Progenitor cell of endocrine pancreas (in vitro differentiated cells): Measurements from ENCODE around the gene FAM43B. TPM values are rescaled to one million over a fixed set of nuclear protein-coding genes. Genes with fewer than 3 reads are reported as not detected.

Experiments used
- DNase-seq: peaks from one replicate; pipeline ENCODE4 v3.0.0; 2021; ENCODE audit warnings: low spot score; ENCODE audit not compliant: unreplicated experiment
- H3K27ac Mint-ChIP-seq: 2 replicates; pipeline ENCODE4 v1.8.0; 2021; ENCODE audit warnings: mild to moderate bottlenecking, moderate library complexity, mixed read lengths
- H3K27me3 Mint-ChIP-seq: 2 replicates; pipeline ENCODE4 v1.8.0; 2021; ENCODE audit warnings: mixed read lengths
- H3K36me3 Mint-ChIP-seq: 2 replicates; pipeline ENCODE4 v1.8.0; 2022; ENCODE audit warnings: mixed read lengths; ENCODE audit not compliant: insufficient read depth
- H3K4me1 Mint-ChIP-seq: 2 replicates; pipeline ENCODE4 v1.8.0; 2021; ENCODE audit warnings: low read depth, mixed read lengths
- H3K4me3 Mint-ChIP-seq: 2 replicates; pipeline ENCODE4 v1.8.0; 2021; ENCODE audit warnings: low read depth, mild to moderate bottlenecking, moderate library complexity, mixed read lengths
- H3K9me3 Mint-ChIP-seq: 2 replicates; pipeline ENCODE4 v1.8.0; 2021; ENCODE audit warnings: low read depth, mixed read lengths
- total RNA-seq: library from RNA; stranded (reverse); gene quantifications from 2 replicates; pipeline ENCODE4 v1.2.1, GENCODE V29; 2021
- TF ChIP-seq, protein P1 (sequence below): fragments of 200-600 bp; sonication (generic); IDR thresholded peaks from one replicate; pipeline ENCODE4 v1.5.0; 2021; ENCODE audit warnings: antibody characterized with exemption, mild to moderate bottlenecking; ENCODE audit not compliant: unreplicated experiment

The FAM43B gene
- total RNA-seq, 1 donor from 2014 or later = 0.10 TPM

DNA sequence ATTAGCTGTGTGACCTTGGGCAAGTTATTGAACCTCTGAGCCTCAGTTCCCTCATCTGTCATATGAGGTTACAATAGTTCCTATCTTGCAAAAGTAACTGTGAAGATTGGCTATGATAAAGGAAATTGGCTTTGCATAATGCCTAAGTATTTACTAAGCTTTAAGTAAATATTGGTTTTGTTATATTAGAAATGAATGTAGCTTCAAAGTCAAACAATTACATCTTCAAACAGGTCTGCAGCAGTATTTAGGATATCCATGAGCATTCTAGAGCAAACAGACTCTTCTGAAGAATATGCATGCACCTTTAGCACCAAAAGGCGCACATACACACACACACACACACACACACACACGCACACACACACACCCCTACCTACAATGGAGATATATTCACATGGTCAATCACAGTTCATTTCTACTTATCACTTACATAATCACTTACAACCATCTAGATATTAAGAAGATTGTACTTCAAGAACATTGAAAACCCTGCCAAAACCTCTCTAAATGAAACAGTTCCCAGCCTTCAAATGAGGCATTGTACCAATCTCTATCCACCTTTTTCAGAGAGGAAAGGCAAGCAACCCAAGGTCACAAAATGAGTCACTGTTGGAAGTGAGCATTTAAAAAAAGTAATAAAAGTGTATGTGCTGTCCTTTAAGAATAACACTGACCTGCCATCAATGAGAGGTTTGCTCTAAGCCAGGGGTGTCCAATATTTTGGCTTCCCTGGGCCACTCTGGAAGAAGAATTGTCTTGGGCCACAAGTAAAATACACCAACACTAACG lies 13.4 kb upstream of the FAM43B start:
- peaks cover 10% of the 10 kb centered on the region for H3K4me1 Mint-ChIP-seq
- no peaks in the 10 kb centered on the region for H3K36me3 Mint-ChIP-seq
- H3K9me3 Mint-ChIP-seq = no peaks in the 10 kb centered on the region
- peaks cover 71% of the 10 kb centered on the region for H3K27me3 Mint-ChIP-seq
- TF ChIP-seq, protein P1, sequence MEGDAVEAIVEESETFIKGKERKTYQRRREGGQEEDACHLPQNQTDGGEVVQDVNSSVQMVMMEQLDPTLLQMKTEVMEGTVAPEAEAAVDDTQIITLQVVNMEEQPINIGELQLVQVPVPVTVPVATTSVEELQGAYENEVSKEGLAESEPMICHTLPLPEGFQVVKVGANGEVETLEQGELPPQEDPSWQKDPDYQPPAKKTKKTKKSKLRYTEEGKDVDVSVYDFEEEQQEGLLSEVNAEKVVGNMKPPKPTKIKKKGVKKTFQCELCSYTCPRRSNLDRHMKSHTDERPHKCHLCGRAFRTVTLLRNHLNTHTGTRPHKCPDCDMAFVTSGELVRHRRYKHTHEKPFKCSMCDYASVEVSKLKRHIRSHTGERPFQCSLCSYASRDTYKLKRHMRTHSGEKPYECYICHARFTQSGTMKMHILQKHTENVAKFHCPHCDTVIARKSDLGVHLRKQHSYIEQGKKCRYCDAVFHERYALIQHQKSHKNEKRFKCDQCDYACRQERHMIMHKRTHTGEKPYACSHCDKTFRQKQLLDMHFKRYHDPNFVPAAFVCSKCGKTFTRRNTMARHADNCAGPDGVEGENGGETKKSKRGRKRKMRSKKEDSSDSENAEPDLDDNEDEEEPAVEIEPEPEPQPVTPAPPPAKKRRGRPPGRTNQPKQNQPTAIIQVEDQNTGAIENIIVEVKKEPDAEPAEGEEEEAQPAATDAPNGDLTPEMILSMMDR = no peak
- H3K4me3 Mint-ChIP-seq = no peak overlapping the region
- no peak for DNase-seq
- H3K27ac Mint-ChIP-seq = no peak overlapping the region

DNA sequence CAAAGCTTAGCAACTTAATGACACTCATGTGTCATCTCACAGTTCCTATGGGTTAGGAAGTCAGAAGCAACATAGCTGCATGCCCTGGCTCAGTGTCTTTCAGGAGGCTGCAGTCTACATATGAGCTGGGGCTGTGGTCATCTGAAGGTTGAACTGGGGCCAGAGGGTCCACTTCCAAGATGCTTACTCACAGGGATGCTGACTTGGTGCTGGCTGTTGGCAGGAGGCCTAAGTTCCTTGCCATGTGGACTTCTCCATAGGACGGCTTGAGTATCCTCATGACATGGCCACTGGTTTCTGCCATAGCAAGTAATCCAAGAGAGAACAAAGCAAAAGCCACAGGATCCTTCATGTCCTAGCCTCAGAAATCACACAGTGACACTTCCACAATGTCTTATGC lies 12.1 kb upstream of the FAM43B start:
- no peaks in the 10 kb centered on the region for H3K36me3 Mint-ChIP-seq
- H3K27ac Mint-ChIP-seq = no peak overlapping the region
- H3K4me3 Mint-ChIP-seq = no peak overlapping the region
- no peak for DNase-seq
- H3K27me3 Mint-ChIP-seq = peaks cover 72% of the 10 kb centered on the region
- H3K9me3 Mint-ChIP-seq = no peaks in the 10 kb centered on the region
- TF ChIP-seq, protein P1 = no peak
- peaks cover 4% of the 10 kb centered on the region for H3K4me1 Mint-ChIP-seq

DNA sequence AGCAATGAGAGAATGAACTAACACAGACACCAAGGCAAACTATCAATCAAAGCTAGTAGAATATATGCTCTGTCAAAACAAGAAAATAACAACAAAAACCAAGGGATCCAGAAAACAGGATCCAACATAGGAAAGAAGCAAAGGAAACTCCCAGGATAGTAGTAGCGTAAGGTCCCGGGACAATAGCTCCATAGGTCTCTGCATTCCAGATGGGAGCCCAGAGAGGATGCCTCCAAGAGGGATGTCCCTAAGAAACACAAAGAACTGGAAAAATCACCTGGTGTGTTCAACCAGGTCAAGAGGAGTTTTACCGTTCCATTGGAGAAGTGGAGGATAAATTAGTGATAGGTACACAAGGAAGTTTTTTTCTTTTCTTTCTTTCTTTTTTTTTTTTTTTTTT lies 5.7 kb upstream of the FAM43B start:
- Mint-ChIP-seq H3K27me3 (peaks cover 69% of the 10 kb centered on the region), H3K36me3 (no peaks in the 10 kb centered on the region), H3K4me1 (no peaks in the 10 kb centered on the region), H3K9me3 (no peaks in the 10 kb centered on the region), H3K27ac (no peak overlapping the region), H3K4me3 (no peak overlapping the region)
- TF ChIP-seq, protein P1 = no peak
- DNase-seq = no peak

DNA sequence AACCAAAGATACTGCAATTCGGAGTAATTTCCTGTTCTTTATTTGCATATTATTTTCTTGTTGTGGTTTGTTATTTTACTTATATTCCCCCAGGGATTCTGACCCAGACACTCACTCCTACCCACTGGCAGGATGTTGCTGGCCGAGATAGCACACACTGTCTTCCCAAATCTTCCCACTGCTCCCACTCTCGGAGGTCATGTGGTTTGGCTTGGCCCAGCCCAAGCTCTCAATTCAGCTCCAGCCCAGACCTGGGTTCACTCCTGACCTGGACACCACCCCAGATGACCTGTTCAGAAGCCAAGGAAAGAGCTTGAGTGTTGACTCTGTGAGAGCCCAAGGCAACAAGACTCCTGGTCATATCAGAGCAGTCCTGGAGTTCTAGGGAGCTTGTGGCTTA lies 1.2 kb upstream of the FAM43B start:
- Mint-ChIP-seq H3K4me1 (peaks cover 7% of the 10 kb centered on the region), H3K9me3 (no peaks in the 10 kb centered on the region), H3K27ac (no peak overlapping the region), H3K4me3 (no peak overlapping the region), H3K36me3 (no peaks in the 10 kb centered on the region), H3K27me3 (peaks cover 39% of the 10 kb centered on the region)
- DNase-seq = no peak
- TF ChIP-seq, protein P1 = no peak

DNA sequence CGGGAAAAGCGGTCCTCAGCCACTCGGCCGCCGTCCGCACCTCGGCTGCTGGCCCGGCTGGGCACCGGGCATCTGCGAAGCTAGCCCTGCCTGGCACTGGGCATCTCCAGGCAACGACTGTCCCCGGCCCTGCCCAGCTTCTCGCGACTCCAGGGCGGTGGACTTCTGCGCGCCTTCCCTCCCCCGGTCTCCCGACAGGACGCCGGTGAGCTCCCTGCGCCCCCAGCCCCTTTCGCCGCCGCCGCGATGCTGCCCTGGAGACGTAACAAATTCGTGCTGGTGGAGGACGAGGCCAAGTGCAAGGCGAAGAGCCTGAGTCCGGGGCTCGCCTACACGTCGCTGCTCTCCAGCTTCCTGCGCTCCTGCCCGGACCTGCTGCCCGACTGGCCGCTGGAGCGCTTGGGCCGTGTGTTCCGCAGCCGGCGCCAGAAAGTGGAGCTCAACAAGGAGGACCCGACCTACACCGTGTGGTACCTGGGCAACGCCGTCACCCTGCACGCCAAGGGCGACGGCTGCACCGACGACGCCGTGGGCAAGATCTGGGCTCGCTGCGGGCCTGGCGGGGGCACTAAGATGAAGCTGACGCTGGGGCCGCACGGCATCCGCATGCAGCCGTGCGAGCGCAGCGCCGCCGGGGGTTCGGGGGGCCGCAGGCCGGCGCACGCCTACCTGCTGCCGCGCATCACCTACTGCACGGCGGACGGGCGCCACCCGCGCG lies 514 bp downstream of the FAM43B start:
- Mint-ChIP-seq H3K27me3 (peaks cover 29% of the 10 kb centered on the region), H3K9me3 (no peaks in the 10 kb centered on the region), H3K27ac (no peak overlapping the region), H3K4me3 (peak overlapping the region; percentile 40), H3K36me3 (no peaks in the 10 kb centered on the region), H3K4me1 (peaks cover 7% of the 10 kb centered on the region)
- TF ChIP-seq, protein P1 = no peak
- no peak for DNase-seq
